Bronchial epithelial cell (primary cell): Measurements from ENCODE around the gene LENG1. TPM values are rescaled to one million over a fixed set of nuclear protein-coding genes. Genes with fewer than 3 reads are reported as not detected.

Experiments
- DNase-seq: peaks from one replicate; pipeline ENCODE4 v3.0.0-alpha.2; 2010; ENCODE audit warnings: low read depth
- FAIRE-seq: peaks from 2 replicates; lab custom pipeline; 2011; peaks lifted over from hg19 to GRCh38; lab: Jason Lieb, UNC
- H3K27me3 ChIP-seq: 2 replicates; pipeline ENCODE4 v1.5.1; 2011; ENCODE audit warnings: low read length; ENCODE audit not compliant: control insufficient read depth, insufficient read depth
- H3K36me3 ChIP-seq: 2 replicates; pipeline ENCODE4 v1.5.1; 2011; ENCODE audit warnings: low read length; ENCODE audit not compliant: control insufficient read depth, insufficient read depth
- H3K4me3 ChIP-seq: 2 replicates; pipeline ENCODE4 v1.5.1; 2011; ENCODE audit warnings: mild to moderate bottlenecking, low read depth, low read length, control low read depth
- total RNA-seq: library from RNA; depleted of rRNA; stranded (reverse); fragments of >200 nt; gene quantifications from 2 replicates; pipeline ENCODE4 v1.2.1, GENCODE V29; 2014
- TF ChIP-seq, protein P1 (sequence below): IDR thresholded peaks from 2 replicates; pipeline ENCODE4 v1.5.1; 2011; ENCODE audit warnings: mild to moderate bottlenecking, moderate library complexity, low read length, control low read depth, inconsistent platforms; ENCODE audit not compliant: insufficient read depth, severe bottlenecking

LENG1 gene
- total RNA-seq, 1 donor from 2014 or later: 9.7 TPM

DNA sequence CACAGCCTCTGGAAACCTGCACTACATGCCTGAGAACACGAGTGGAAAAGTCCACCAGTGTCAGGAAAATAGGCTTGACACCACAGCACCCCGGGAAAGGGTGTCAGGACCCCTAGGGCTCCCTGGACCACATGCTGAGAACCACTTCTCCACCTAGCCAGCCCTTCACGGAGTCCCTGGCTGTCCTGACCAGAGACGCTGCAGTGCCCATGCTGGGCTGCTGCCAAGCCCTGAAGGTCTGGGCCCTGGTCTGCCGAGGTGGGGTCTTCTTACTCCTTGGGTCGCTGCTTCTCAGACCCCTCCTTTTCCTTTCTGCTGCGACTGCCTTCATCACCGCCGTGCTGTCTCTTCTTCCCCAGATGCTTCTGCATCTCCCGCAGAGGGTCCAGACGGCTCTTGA lies 3.0 kb downstream of the LENG1 start:
- Histone ChIP-seq H3K27me3 (no peaks in the 10 kb centered on the region), H3K36me3 (peaks cover 40% of the 10 kb centered on the region), H3K4me3 (no peak overlapping the region)
- DNase-seq (no peak), FAIRE-seq (no peak)
- TF ChIP-seq, protein P1, sequence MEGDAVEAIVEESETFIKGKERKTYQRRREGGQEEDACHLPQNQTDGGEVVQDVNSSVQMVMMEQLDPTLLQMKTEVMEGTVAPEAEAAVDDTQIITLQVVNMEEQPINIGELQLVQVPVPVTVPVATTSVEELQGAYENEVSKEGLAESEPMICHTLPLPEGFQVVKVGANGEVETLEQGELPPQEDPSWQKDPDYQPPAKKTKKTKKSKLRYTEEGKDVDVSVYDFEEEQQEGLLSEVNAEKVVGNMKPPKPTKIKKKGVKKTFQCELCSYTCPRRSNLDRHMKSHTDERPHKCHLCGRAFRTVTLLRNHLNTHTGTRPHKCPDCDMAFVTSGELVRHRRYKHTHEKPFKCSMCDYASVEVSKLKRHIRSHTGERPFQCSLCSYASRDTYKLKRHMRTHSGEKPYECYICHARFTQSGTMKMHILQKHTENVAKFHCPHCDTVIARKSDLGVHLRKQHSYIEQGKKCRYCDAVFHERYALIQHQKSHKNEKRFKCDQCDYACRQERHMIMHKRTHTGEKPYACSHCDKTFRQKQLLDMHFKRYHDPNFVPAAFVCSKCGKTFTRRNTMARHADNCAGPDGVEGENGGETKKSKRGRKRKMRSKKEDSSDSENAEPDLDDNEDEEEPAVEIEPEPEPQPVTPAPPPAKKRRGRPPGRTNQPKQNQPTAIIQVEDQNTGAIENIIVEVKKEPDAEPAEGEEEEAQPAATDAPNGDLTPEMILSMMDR: no peak

DNA sequence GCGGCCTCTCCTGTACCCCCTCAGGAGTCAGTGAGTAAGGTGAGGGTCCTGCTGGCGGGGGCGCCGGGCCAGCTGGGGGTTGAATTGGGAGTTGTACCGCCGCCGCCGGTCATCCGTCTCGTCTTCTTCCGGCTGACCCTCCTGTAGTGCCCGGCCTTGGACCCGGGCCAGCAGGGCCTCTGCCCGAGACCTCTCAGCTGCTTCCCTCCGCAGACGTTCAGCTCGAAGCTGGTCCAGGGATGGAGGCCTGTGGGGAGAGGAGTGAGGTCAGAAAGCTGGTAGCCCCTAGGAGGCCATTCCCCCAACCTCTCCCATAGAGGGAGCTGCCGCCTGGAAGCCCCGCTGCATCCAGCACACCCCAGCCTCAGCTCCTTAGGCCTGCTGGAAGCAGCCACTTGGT lies 3.8 kb downstream of the LENG1 start:
- TF ChIP-seq, protein P1: no peak
- H3K4me3 ChIP-seq: no peak overlapping the region
- no peaks in the 10 kb centered on the region for H3K27me3 ChIP-seq
- FAIRE-seq (no peak), DNase-seq (no peak)
- H3K36me3 ChIP-seq: peaks cover 43% of the 10 kb centered on the region

DNA sequence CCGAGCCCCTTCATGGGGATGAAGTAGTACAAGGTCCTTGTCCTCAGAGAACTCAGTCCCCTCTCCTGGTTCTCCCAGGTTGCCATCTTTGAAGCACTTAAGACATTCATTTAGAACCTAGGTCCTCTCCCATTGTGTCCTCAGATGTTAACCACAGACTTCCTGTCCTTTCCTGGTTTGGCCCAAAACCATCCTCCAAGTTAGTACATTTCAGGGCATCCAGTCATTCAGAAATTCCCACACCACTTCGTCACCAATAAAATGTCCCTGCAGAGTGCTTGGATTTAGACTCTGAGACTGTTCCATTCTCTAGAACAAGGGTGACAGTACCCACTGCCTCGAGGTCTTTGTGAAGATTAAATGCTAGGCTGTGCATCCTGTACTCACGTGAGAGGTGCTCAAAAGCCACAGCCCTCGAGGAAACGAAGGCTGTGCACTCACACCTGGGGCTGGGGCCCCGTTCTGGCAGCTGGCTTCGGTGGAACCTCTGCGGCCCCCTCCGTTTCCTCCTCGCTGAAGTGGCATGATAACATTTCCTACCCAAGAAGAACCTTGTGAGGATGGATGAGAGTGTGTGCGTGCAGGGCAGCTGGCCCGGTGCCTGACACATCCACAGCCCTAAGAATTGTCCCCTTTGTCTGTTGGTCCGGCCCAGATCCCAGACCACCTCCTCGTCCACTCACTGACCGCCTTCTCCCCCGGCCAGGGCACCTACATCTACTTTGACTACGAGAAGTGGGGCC lies 4.7 kb downstream of the LENG1 start:
- DNase-seq (no peak), FAIRE-seq (no peak)
- TF ChIP-seq, protein P1: no peak
- Histone ChIP-seq H3K4me3 (no peak overlapping the region), H3K36me3 (peaks cover 47% of the 10 kb centered on the region), H3K27me3 (no peaks in the 10 kb centered on the region)

DNA sequence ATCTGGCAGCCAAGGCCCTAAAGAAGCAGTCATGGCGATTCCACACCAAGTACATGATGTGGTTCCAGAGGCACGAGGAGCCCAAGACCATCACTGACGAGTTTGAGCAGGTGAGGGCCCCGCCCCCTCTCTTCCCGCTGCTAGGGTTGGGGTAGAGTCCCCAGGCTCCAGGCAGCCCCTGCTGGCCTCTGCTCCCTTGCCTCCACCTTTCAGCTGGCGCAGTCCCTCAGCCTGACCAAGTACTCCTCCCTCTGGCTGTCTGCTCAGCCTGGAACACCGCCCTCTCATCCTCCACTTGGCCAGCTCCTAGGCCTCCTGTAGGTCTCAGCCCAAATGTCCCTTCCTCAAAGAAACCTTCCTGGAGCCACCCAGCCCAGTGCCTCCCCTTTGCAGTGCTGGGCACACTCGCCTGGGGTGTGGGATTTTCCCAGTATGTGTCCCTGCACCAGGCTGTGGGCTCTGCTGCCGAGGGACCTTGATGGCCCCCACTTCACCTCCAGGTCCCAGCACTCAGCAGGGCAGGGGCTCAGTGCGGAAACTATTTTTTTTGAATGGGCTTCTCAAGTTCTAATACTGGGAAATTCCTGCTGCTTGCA lies 5.7 kb downstream of the LENG1 start:
- FAIRE-seq (no peak), DNase-seq (no peak)
- peaks cover 56% of the 10 kb centered on the region for H3K36me3 ChIP-seq
- no peak overlapping the region for H3K4me3 ChIP-seq
- no peaks in the 10 kb centered on the region for H3K27me3 ChIP-seq
- TF ChIP-seq, protein P1: no peak

DNA sequence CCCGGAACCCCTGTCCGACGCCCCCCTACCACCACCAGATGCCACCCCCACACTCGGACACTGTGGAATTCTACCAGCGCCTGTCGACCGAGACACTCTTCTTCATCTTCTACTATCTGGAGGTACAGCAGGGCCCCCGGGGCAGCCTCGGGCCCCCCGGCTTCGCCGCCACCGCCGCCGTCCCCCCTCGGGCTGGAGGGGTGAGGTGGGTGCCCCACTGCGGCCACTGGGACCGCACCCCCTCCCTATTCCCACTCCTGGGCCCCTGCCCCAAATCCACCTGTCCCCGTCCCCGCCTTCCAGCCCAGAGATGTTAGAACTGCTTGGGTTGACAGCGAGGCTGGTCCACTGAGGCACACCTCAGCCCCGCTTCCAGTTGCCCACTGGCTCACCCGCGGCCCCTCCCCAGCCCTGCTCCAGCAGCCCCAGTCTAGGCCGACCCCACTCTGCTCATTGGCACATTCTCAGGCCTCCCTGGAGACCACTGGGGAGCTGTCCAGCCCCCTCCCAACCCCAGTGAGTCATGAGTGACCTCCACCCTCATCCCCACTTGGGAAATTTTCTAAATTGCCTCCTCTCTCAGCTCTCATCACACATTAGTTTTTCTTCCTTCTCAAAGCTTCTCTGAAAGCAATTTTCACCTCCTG lies 6.5 kb downstream of the LENG1 start:
- peaks cover 58% of the 10 kb centered on the region for H3K36me3 ChIP-seq
- DNase-seq: no peak
- FAIRE-seq: no peak
- H3K27me3 ChIP-seq: no peaks in the 10 kb centered on the region
- no peak overlapping the region for H3K4me3 ChIP-seq
- TF ChIP-seq, protein P1: no peak
